HG02588 (cell line): ENCODE data around the gene SPAG8.
A peak's percentile ranks its signal among the peaks of the same experiment; 100 is the strongest.

Experiments
- ATAC-seq: cut with Tn5 transposase; IDR thresholded peaks from one replicate; pipeline ENCODE4 v1.9.1; 2021; ENCODE audit warnings: mild to moderate bottlenecking, moderate library complexity; ENCODE audit not compliant: unreplicated experiment

SPAG8 gene

GRCh38 chr9:35839926-35840325 lies 27.9 kb upstream of the SPAG8 start:
- ATAC-seq, result no peak

DNA sequence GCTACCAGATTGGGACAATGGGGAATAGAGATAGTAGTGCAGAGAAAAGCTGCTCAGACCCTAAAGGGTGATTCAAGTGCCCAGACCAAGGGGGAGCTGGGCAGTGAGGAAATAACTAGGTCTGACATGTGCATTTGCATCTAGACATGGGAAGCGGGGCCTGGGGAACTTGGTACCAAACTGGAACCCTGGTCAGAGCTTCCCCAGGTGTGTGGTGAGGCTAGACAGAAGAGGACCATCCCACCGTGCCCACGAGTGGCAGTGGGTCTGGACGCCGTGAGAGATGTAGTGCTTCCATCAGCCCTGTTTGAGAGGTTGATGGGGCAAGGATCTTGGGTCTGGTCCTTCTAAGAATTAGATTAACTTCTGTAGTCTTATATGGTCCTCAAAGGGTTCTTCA lies 24.5 kb upstream of the SPAG8 start:
- no peak for ATAC-seq

DNA sequence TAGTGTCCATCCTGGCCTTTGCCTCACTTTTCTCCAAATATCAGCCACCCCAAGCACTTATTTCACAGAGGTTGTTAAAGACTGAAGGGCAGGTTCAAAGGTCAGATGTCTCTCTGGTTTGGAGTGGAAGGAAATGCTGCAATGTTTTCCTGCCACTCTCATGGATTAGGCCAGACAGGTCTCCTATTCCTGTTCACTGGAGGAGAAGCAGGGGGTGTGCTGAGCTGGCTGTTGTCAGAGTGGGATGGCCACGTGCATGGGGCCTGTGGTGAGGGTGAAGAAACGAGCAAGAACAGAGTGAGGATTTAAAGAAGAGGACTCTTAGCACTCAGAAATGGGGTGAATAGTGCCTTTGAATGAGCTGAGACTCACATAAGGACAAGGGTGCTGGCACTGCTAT lies 23.7 kb upstream of the SPAG8 start:
- no peak for ATAC-seq

GRCh38 chr9:35835216-35835632 lies 23.2 kb upstream of the SPAG8 start:
- no peak for ATAC-seq

- ATAC-seq, result no peak
Observed at GRCh38 chr9:35834260-35835215, 22.5 kb upstream of the SPAG8 start.

- no peak for ATAC-seq
Observed at GRCh38 chr9:35832814-35833213, 20.8 kb upstream of the SPAG8 start.

GRCh38 chr9:35831040-35831439 lies 19.0 kb upstream of the SPAG8 start:
- ATAC-seq, result no peak

DNA sequence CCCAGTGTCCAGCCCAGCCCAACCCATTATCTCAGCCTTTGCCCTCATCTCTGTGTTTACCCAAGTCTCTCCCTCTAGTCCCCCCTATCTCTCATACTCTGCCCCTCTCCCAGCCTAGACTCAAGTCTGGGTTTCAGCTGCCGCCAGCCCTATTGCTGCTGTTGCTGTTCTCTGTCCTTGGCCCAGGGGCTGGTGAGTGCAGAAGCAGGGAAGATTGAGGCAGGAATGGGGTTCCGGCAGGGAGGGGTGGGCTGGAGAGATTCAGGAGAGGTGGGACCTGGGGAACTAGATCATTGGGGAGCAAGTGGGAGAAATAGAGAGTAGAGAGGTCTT lies 17.7 kb upstream of the SPAG8 start:
- ATAC-seq, result no peak

DNA sequence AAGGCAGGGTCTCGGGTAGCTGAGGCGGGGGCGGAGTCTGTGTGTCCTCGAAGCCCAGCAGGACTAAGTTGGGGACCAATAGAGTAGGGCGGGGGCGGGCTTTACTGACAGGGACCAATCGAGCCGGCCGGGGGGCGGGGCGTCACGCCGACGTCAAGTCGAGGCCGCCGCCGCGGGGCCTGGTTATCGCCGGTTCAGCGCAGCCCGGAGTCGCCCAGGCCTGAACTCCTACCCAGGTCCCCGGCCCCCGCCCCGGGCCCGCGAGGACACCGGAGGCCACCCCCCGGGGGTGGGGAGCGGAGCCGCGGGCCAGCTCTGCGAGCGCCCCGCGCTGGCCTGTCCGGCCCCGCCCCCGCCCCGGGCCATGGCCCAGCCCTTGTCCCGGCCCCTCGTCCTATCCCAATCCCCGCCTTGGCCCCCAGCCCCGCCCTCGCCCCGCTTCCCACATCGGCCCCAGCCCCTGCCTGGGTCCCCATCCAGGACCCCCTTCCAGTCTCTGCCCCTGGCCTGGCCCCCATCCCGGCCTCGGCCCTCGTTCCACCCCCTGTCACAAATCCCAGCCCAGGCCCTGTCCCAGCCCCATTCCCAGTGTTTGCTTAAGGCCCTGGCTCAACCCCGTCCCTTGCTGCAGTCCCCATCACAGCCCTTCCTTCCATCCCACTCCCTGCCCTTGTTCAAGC lies 17.2 kb upstream of the SPAG8 start, which contains the start of gene TMEM8B:
Gene TMEM8B, plus strand, starts transcription at position 145 of the 680 bp plus-strand sequence. Its CDS starts 220 bp downstream, at position 365.
- ATAC-seq, result peak; percentile 80

DNA sequence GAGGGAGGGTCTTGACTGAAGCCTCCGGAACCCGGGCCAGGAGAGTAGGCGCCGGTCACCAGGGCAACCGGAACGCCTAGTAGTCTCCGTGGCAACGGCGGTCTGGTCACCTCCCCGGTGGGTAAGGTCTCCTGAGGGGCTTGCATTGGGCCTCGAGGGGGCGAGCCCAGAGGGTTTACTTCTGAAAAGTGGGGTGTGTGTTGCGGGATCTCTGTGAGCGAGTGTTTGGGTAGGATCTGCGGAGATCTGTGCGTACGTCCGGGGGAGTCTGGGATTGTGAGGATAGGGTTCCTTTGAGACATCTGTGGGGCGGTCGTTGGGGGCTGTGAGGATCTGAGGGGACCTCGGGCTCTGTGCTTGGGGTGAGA lies 16.6 kb upstream of the SPAG8 start, which contains the start of gene FAM221B:
Gene FAM221B, minus strand, starts transcription at position 17 of the 368 bp plus-strand sequence. CDS start 2,571 bp downstream, outside the sequence.
- no peak for ATAC-seq

DNA sequence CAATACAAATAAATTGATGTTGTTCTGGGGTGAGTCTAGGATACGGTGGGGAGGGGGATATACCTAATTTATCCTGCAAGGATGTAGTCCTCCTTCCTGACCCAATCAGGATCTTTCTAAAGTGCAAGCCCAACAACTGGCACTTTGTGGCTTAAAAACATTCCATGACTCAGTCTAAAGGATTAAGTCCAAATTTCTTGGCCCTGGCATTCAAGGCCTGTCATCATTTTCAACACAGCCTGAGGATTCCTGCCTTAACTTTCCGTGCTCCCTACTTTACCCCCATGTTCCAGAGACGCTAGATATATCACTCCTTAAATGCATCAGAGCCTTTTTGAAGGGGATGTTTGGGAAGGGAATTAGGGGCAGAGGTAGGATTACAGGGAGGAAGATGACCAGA lies 15.4 kb upstream of the SPAG8 start:
- ATAC-seq, result no peak

GRCh38 chr9:35826071-35826701 lies 14.1 kb upstream of the SPAG8 start:
- ATAC-seq, result no peak

DNA sequence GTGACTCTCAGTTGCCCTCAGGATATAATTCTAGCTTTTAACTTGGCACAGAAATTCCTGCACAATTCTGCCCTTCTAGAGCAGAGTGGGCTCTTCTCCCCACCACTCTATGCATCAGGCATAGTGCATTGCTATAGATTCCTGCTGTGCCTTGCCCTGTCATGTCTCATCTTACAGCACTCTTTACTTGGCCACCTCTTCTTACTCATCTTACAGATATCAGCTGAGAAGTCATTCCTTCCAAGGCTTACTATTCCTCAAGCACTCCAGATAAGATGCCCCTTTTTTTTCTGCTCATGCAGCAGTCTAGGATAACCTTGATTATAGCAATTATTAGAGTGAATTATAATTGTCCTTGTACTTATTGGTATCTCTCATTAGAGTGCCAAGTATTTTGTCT lies 10.9 kb upstream of the SPAG8 start:
- no peak for ATAC-seq

DNA sequence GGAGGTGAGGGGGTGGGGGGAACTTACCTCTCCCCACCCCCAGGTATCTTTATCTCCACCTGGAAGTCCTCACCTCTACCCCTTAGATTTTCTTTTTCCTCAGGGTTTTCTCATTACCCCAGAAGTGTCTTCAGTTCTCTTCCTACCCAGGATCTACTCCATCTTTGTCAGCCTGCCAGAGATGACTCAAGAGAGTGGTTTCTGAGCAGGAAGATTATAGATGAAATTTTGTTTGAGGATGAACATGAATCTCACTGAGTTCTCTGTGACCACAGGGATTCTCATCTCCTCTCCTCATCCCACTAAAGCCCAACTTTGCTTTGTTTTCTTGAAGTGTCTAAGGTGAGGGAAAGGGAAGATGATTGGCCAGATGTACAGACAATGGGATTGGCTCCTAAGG lies 8.0 kb upstream of the SPAG8 start:
- no peak for ATAC-seq

DNA sequence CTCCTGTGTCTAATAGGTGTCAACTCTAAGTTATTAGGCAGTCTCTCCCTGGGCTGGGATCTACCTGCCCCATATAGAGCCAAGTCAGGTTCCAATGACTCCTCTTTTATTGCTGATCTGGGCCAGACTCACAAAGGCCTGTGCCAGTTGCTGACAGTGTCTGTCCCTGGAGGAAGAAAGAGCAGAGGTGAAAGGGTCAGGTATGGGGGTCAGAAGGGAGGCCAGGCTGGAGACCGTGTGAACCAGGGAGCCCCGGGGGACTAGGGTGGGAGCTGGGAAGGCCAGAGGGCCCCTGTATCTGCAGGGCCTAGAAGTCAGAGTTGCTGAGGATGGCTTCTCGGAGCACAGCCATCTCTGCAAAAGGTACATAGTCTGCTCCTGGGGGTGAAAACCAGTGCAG lies 6.3 kb upstream of the SPAG8 start:
- ATAC-seq, result no peak

DNA sequence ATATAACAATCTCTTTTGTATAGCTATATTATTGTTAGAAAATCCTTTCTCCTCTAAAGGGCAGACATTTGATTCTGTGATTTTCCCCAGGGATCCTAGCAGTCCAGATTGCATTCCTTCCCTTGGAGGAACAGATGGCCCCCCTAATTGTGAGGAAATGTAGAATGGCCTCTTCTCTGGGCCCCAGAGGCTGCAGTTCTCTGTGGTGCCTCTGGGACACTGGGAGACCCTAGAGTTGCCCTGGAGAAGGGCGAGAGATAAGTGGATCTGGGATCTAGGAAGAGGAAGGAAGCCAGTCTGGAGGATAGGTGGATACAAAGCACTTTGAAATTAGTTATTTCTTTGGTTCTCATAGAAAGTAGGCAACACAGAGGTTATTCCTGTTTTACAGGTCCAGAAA lies 4.6 kb upstream of the SPAG8 start:
- no peak for ATAC-seq

DNA sequence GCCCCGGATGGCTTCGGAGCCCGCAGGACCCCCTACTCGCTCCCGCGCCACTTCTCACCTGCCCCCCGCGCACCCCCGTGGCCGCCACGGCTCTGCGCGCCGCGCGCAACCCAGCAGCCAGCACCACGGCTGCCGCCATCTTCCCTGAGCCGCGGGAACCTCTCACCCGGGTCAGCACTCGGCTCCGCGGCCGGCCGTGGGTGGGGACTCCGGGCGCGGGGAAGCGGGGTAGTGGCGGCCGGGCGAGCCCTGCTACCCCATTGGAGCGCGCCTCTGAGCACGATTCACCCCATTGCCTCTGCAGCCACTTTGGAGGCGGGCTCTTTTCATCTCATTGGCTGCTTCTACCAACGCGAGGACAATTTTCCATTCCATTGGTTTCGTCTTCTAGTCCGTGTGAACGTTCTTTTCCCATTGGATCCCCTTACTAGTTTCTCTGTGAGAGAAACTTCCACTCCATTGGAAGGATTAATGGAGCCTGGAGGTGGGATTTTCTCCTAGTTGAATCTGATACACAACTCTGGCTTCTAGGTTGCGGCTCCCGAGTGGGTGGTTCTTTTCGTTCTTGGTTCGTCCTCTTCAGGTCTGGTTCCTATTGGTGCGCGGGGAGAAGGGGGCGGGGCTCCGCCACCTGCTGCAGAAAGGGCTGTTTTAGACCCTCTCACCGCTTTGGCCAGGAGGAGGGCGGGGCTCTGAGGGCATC lies 2.9 kb upstream of the SPAG8 start, which contains the start of gene HINT2:
Gene HINT2, minus strand, starts transcription at position 202 of the 703 bp plus-strand sequence. Its CDS starts 63 bp downstream, at position 139.
- ATAC-seq, result peak; percentile 72

DNA sequence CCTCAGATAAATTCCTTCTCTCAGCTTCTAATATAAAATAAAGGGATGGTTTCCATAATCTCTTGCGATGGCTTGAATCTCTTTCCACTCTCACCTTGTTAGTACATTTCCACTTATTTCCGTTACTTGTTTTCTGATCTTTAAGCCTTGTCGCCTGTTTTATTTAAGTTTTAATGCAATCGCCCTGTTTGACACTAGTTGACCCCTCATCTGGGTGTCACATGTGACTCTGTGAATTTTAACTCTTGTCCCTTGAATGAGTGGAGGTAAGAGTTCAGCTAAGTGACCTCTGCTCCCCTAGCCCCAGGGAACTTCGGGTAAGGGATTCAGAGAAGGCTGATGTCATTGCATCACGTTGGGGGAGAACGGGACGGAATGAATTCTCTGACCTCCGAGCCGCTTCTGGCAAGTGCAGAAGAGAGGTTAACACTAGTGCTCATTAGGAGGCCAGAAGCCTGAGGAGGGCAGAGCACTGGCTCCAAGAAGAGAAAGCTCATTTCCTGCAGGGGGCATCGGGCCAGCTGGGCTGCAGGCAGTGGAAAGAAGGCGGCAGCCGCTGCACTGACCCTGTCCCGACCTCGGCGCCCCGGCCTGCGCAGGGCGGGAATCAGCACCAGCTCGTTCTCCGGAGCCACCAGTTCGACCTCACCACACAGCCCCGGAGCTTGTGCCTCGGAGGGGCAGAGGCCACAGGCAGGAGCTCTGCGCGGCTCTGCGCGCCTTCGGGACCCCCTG lies 2.2 kb upstream of the SPAG8 start:
- ATAC-seq, result peak; percentile 18

DNA sequence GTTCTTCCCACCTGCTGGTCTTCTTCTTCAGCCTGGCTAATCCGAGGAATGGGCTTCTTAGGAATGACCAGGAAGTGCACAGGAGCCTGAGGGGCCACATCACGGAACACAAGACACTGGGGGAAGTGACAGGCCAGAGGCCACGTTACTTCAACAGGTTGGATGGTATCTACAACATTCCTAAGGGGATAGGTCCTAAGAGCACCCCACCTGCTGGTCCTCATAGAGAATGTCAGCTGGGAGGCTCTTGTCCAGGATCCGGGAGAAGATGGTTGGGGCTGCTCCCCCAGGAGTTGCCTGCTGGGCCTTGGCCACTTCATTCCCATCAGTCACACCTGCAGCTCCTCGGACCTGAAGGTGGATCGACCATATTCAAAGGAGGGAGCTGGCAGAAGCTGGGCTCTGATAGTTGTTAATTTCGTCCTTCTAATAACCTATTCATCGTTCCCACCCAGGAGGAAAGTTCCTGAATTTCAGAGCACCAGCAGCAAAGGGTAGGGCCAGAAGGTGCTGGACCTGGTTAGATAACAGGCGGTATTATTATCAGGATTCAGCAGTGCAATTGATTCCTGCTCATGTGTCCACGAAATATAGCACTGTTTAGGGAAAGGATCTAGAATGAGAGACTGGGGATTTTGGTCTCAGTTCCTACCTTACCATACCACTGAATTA lies 1.5 kb upstream of the SPAG8 start:
- ATAC-seq, result no peak
